Measurements from ENCODE around the gene S100Z.

S100Z gene

GRCh38 chr5:76954383-76954763 lies 104.6 kb downstream of the S100Z start:
- no peak for DNase-seq

GRCh38 chr5:76956033-76956432 lies 106.2 kb downstream of the S100Z start:
- no peak for DNase-seq

GRCh38 chr5:76958991-76959767 lies 109.4 kb downstream of the S100Z start:
- no peak for DNase-seq

GRCh38 chr5:76960004-76960625 lies 110.3 kb downstream of the S100Z start:
- no peak for DNase-seq

- DNase-seq = no peak
Observed at GRCh38 chr5:76964060-76964459, 114.2 kb downstream of the S100Z start.
